DND-41 (cell line): ENCODE data around the gene HSD17B1.

Experiments used
- EZH2 ChIP-seq: IDR thresholded peaks from 3 replicates; pipeline ENCODE4 v1.6.1; 2012; ENCODE audit warnings: borderline replicate concordance, low read depth, mild to moderate bottlenecking, moderate library complexity, low read length, inconsistent platforms; ENCODE audit not compliant: severe bottlenecking
- TF ChIP-seq, protein P1 (sequence below): IDR thresholded peaks from 2 replicates; pipeline ENCODE4 v1.5.1; 2012; ENCODE audit warnings: borderline replicate concordance, low read length, moderate library complexity, mild to moderate bottlenecking; ENCODE audit not compliant: poor library complexity, severe bottlenecking; ENCODE audit errors: extremely low read depth

- TF ChIP-seq, protein P1, sequence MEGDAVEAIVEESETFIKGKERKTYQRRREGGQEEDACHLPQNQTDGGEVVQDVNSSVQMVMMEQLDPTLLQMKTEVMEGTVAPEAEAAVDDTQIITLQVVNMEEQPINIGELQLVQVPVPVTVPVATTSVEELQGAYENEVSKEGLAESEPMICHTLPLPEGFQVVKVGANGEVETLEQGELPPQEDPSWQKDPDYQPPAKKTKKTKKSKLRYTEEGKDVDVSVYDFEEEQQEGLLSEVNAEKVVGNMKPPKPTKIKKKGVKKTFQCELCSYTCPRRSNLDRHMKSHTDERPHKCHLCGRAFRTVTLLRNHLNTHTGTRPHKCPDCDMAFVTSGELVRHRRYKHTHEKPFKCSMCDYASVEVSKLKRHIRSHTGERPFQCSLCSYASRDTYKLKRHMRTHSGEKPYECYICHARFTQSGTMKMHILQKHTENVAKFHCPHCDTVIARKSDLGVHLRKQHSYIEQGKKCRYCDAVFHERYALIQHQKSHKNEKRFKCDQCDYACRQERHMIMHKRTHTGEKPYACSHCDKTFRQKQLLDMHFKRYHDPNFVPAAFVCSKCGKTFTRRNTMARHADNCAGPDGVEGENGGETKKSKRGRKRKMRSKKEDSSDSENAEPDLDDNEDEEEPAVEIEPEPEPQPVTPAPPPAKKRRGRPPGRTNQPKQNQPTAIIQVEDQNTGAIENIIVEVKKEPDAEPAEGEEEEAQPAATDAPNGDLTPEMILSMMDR: no peak
- TF ChIP-seq EZH2: no peak
Measured at GRCh38 chr17:42590886-42591285, 38.2 kb downstream of the HSD17B1 start.
